HT-29 (cell line): Measurements from ENCODE around the gene TSPAN12. TPM values are rescaled to one million over a fixed set of nuclear protein-coding genes. Genes with fewer than 3 reads are reported as not detected.
"Not testable (repeated sequence)": the region's sequence is repeated elsewhere in the genome, so short reads cannot be mapped to it uniquely, and the experiment has no call there.

Experiments
- DNase-seq: peaks from one replicate; pipeline ENCODE4 v3.0.0-alpha.2; 2015; ENCODE audit warnings: low spot score
- total RNA-seq: library from RNA; depleted of rRNA; stranded (reverse); fragments of >200 nt; shearing (Covaris generic); gene quantifications from 2 replicates; pipeline ENCODE4 v1.2.3, GENCODE V29; 2014; rRNA removed

TSPAN12 gene, protein sequence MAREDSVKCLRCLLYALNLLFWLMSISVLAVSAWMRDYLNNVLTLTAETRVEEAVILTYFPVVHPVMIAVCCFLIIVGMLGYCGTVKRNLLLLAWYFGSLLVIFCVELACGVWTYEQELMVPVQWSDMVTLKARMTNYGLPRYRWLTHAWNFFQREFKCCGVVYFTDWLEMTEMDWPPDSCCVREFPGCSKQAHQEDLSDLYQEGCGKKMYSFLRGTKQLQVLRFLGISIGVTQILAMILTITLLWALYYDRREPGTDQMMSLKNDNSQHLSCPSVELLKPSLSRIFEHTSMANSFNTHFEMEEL
- 32.6 and 40.4 TPM in 2 replicates for total RNA-seq

DNA sequence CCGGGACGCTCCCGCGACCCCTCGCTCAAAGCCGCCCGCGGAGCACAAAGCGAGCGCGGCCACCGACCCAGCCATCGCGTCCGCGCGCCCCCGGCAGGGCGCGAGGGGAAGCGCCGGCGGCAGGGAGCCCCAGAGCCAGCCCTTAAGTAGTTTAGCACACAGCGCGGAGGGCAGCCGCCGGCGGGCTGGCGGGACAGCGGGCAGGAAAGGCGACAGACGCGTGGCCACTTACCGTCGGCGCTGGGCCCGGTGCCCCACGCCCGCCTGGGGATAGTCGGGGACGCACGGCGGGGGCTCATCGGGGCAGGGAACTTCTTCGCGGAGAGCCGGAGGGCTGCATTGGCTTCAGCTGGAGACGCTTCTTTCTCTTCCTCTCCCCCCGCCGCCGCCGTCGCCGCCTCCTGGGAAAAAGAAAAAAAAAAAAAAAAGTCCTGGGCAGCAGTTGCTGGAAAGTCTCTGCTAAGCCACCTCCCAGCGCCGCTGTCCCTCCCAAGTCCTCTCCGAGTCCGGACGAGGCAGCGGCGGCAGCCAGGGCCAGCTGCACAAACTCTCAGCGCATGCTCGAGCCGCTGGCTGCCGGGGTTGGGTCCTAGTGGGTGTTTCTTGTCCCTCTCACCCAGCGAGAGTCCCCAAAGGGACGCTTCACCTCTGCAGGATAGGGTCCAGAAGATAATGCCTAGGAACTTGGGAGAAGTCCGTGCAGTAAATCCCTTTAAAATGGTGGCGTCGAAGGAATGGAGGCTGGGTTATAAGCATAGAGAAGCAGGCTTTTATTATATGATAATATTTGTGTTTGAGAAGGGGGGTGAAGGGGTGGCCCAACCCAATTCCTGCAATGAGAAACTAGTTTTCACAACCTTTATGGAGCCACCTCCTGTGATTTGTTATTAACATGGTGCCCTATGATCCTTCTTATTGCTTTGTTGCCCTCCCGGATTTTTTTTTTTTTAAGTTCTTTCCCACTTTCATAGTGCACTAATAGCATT is at the start of gene TSPAN12:
TSPAN12 (minus strand) TSS at position 557 of the 986 bp plus-strand sequence. CDS start 1,381 bp downstream, outside the sequence.
- peak; percentile 94 for DNase-seq

DNA sequence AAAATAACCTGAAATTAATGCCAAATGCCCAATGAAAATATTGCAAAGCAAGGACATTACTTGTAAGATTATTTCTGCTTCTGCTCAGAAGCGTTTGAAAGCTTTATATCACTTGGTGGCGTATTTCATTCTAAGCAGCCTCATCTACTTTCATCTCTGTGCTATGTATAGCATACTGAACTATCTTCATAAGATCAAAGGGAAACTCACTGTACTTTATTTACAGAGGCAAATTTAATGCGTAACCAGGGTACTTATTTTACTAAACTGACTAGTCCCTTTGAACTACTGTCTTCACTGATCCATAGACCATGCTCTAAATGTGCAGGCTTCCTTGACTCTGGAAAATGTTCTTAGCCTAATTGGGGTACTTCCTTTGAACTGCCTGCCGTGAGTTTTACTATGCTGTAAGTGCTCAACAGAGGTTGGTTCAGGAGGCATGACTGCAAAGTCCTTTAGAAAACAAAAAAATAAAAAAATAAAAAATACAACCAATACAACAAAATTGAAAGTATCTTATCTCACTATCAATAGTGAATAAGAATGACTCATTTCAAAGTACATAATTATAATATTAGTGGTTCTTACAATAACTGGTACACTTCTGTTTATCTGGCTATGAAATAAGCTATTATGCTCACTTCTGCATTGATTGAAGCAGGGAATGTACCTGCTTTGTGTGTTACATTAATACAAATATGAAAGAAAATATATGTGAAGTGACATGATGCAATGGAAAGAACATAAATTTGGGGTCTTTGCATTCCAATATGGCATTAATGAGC is 41.0 kb upstream of the TSPAN12 start:
- peak; percentile 54 for DNase-seq

DNA sequence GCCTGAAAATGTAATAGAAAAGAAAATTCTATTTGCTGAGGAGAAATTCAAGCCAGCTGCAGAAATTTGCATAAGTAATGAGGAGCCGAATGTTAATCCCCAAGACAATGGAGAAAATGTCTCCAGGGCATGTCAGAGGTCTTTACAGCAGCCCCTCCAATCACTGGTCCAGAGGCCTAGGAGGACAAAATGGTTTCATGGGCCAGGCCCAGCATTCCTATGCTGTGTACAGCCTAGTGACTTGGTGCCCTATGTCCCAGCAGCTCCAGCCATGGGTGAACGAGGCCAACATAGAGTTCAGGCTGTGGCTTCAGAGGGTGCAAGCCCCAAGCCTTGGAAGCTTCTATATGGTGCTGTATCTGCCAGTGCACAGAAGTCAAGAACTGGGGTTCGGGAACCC is 37.3 kb upstream of the TSPAN12 start:
- DNase-seq: not testable (repeated sequence)

DNA sequence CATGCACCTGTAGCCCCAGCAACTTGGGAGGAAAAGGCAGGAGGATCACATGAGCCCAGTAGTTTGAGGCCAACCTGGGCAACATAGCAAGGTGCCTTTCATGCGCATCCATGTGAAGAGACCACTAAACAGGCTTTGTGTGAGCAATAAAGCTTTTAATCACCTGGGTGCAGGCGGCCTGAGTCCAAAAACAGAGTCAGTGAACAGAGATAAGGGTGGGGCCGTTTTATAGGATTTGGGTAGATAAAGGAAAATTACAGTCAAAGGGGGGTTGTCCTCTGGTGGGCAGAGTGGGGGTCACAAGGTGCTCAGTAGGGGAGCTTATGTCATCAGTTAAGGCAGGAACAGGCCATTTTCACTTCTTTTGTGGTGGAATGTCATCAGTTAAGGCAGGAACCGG is 27.7 kb upstream of the TSPAN12 start:
- not testable (repeated sequence) for DNase-seq

DNA sequence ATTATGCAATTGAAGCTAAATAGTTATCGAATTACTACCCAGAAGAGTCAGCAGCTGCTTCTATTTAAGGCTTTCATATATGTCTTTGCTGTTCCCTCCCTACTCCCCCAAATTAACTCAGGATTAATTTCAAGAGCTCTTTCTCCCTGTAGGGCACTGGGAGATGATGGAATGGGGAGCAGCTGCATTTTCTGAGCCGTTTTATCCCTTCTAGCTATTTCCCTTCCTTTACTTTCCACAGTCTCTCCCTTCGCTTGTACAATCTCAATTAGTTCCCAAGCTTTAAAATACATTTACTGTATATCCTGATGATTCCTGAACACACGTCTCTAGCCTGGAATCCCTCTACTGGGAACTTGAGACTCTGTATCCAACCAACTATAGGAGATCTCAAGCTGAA is 19.8 kb upstream of the TSPAN12 start:
- DNase-seq: no peak

DNA sequence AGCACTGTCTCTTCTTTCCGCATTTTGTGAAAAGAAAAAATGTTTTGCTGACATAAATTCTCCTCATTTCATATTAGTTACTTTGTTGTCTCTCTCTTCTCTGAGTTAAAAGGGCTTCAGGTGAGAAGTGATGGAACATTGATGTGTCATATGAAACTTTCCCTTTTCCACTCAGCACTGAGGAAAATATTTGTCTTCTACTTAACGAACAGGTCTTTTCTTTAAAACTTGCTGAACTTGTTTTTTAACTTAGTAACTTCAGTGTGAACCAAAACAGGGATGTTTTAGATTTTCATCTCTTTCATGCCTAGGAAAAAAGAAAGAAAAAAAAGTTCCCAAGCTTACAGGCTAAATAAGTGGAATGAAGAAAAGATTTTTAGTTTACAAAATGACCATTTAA is 19.0 kb upstream of the TSPAN12 start:
- no peak for DNase-seq

DNA sequence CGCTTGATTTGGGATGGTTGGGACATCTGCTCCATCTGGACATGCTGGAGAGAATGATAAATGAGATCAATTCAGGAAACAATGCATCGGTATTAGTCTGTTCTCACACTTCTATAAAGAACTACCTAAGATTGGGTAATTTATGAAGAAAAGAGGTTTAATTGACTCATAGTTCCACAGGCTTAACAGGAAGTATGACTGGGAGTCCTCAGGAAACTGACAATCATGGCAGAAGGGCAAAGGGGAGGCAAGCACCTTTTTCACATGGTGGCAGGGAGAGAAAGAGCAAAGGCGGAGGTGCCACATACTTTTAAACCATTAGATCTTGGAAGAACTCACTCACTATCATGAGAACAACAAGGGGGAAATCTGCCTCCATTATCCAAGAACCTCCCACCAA is 16.8 kb upstream of the TSPAN12 start:
- DNase-seq: no peak

DNA sequence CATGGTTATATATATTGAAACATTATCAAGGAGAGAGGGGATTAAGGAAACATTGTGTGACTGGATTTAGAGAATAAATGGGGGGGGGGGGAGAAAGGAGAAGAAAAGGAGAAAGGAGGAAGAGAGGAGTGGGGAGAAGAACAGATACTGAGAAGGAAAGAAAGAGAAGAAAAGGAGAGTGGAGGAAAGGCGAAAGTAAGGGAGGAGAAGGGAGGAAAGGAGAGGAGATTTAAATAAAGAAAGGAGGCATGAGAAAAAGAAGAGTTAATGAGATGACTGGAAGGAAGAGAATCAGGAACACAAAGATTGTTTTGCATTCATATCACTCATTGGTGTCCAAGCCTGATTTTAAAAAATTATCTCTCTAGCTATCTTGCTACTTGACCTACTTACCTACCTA is 16.1 kb upstream of the TSPAN12 start:
- DNase-seq: no peak

DNA sequence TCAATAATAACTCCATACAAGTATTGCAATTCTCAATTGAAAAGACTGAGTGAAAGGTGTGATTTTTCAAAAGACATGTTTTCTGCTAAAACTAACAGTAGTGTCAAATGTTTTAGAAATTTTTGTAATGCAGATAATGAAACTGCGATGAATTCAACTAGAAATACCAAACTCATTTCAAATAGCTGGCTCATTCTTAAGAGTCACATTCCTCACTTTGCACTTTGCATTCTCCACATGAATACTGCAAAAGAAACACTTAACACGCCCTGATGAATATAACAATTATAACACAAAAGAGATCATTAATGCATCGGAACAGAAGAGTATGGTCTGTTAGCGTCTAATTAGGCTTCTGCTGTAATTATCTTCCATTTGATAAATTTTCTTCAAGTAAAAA is 15.5 kb upstream of the TSPAN12 start:
- no peak for DNase-seq

DNA sequence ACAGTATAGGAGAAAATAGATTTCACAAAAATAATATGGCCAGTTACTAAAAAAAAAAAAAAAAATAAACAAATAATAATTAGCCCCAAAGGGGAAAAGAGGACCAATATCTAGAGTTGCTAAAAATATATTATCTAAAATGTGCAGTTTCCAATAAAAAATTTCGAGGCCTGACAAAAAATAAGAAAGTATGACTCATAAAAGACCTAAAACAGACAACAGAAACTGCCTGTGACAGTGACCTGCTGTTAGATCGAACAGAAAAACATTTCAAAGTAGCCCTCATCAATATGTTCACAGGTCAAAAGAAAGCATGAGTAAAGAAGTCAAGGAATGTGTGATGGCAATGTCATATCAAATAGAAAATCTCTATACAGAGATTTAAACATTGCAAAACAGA is 11.8 kb upstream of the TSPAN12 start:
- DNase-seq: no peak

DNA sequence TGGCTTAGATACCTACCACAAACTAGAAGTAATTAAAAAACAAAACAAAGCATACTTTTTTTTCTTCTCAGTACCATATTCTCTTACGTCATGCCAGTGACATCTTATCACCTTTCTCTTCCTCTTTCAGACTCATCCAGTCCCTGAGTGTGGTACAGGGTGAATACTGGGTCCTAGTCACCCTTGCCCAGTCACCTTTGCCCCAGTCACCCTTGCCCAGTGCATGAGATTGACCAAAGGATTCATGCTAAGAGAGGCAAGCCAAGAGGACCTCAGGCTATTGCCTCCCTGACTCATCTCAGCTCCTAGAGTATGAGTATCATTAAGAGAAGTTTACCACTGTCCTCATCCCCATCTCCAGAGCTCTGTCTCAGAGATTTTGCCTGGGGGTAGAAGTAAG is 10.0 kb upstream of the TSPAN12 start:
- no peak for DNase-seq

DNA sequence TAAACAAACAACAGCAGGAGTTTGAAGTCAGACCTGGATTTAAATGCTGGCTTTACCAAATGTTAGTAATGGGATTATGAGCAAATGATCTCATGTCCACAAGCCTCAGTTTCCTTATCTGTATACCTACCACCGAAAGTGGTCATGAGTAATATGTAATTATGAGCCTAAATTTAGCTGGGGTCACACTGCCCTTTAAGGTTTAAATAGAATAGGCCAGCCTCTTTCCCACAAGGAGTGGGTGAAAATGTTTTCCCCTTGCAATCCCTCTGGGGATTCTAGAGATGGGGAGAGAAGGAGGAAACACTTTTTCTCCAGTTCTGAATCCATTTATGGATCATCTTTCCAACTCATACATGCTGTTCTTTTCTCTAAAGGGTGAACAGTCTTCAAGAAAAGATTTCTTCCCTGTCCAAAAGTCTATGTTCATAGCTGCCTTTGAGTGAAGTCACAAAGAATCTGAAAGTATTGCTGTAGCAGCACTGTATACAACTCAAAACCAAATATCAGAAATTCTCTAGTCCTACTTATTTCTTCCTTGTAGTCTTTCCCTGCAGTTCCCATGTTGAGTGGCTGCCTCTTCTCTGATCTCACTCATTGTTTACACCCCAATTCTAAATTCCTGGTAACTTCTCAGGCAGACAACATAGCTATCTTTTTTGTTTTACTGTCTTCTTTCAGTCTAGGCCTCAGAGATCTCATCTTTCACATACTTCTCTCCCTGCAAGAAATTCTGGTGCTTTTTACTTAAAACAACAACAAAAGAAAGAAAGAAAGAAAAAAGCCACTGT is 7.4 kb upstream of the TSPAN12 start:
- no peak for DNase-seq

DNA sequence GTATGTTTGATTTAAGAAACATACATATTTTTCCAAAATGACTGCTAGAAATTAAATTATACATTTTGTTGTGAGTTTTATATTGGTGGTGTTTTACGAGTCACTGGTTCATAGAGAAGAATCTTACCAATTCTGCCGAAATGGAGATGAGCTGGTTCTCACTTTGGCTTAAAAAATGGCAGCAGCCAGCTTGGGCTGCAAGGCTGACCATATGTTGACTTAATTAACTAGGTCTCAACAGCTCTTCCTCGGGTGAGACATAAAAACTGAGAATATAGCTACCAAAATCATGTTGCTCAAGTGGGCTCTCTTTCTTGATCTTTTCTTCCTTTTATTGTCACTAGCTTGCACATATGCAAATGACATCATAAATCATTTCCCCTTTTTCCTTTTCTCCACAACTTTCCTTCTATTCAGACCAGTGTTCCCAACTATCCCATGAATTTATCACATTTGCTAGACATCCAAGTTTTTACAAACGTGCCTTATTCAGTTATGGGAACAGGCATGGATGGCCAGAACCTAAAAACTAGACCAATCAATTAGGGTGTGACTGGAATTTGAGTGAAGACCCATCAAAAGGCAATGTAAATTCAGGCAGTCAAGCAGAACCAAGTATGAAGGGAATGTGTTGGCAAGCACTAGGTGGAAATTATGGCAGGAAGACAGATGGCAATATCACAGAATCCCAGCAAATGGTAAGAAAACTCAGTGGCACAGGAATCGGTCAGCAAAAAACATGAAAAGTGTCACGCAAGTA is 6.4 kb upstream of the TSPAN12 start:
- no peak for DNase-seq

DNA sequence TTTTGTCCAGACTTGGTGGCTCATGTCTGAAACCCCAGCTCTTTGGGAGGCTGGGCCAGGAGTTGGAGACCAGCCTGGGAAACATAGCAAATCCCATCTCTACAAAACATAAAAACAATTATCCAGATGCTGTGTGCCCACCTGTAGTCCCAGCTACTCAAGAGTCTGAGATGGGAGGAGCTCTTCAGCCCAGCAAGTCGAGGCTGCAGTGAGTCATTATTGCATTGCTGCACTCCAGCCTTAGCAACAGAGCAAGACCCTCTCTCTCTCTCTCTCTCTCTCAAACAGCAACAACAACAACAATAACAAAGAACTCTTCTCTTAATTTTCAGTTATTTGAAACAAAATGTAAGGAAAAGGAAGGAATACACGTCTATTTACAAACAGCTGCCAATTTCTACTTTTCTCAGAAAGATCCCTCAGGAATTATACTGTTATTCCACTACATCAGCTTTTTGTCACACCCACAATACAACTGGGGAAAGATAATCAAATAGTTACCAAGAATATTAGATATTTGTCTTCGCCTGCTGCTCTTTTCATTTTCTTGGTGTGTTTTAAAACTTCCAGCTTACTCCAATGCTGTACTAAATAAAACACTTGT is 5.1 kb upstream of the TSPAN12 start:
- no peak for DNase-seq

DNA sequence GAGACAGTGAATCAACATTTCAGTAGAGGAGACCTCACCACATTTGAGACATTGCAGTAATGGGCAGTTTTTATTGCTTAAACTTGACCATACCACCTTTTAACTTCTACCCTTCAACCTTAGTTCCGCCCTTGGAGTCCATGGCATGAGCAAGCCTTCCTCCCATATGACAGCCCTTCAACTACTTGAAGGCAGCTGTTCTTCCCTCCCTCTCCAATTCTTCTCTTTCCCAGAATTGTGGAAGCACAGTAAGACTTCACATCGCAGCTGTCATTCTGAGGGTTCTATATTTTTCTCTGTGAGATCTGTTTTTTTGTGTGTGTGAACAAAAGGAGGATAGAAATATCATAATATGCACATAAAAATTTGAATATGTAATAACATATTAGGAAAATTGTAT is 2.2 kb upstream of the TSPAN12 start:
- DNase-seq: no peak

DNA sequence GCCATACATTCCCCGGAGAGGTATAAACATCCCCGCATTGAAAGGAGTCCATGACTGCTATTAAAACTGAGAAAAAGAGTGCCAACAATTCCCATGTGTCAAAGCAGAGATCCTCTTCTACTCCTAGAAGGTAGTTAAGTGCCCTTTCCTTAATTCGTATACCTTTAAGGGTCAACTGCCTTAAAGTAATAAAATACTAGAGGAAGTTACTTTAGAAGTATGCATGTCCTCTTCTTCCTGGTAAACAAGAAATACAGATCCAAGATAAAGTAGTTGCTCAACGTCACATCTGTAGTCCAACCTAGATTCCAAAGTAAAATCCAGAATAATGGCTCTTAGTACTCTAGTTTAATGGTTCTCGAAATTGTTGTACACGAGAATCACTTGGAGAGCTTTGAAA is 1.5 kb upstream of the TSPAN12 start:
- peak; percentile 27 for DNase-seq

DNA sequence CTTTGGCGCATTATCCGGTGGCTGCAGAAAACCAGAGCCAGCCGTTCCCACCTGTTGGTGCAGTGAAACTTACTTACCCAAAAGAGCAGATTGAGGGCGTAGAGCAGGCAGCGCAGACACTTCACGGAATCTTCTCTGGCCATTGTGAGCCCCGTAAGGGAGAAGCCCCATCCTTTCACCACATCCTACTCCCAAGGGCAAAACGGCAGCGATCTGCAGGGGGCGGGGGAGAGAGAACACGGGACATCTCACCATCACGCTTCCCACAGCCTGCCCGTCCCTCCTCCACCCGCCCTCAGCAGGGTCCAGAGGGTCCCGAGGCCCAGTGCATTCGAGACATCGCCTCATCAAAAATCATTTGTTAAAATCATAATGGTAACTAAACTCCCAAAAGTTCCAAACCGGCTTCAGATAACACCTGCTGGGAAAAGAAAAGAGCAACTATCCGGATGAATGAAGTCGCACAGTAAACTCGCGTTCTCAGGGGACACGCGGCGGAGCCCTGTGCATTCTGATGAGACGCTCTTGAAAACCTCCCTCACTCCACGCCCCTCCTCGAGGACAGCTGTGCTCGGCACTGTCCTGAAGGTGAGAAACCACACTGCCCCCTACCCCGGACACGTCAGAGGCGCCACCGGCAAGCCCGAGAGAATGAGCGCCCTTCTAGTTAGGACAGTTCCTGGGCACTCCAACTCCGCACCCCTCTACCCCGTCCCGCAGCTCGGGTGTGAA is 1.2 kb downstream of the TSPAN12 start:
- DNase-seq: peak; percentile 69

DNA sequence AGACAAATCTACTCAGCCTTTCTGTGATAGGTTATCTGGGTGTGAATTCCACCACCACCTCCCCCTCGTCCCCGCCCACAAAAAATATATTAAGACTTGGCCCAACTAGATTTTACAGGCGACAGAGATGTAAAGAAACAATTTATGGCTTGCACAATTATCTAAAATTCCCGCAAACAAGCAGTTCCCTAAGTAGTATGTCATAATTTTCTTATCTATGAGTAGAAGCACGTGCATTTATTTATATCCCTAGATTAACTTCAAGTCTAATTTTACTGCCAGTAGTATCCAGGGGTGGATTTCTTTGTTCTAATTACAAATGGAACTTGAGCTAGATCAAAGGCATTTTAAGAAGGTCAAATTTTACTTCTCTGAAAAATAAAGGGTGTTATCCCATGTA is 1.7 kb downstream of the TSPAN12 start:
- DNase-seq: no peak

DNA sequence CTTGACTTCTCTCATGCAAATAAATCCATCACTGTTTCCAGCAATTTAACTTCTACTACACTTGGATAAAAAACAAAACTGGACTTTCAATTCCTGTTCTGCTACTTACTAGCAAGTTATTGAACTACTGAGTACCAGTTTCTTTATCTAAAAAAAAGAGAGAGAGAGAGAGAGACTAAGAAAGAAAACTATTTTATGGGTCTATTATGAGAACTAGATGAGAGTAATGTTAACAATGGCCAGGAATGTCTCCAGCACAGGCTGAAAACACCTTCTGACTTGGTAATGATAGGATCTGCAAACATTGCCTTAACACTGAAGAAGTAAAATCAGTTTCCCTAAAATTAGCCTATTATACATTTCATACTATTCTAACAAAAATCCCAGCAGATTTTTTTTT is 5.2 kb downstream of the TSPAN12 start:
- DNase-seq: no peak
